Lower leg skin (tissue), 4 donors: ENCODE data around the gene NKD1. TPM values are rescaled to one million over a fixed set of nuclear protein-coding genes. Genes with fewer than 3 reads are reported as not detected.
"Not testable (repeated sequence)": the region's sequence is repeated elsewhere in the genome, so short reads cannot be mapped to it uniquely, and the experiment has no call there.

Experiments used
- DNase-seq, 2 donors: peaks; one replicate each; pipeline ENCODE4 v3.0.0-alpha.2; 2019; ENCODE audit warnings: low spot score in 2 of 2
- H3K4me3 ChIP-seq: fragments of 200-600 bp; sonication (generic); 2 replicates; pipeline ENCODE4 v1.5.1; 2017; ENCODE audit warnings: mild to moderate bottlenecking, low read depth; ENCODE audit not compliant: poor library complexity, severe bottlenecking
- POLR2A ChIP-seq, 2 donors: fragments of 450-650 bp; IDR thresholded peaks; one replicate each; pipeline ENCODE4 v1.6.1; 2016 to 2017; ENCODE audit warnings: antibody characterized with exemption in 2 of 2, mild to moderate bottlenecking in 1 of 2, moderate library complexity in 1 of 2
- WGBS, 2 donors: methylation state at CpG; one replicate each; pipeline ENCODE4 v1.1.5; 2018; 5-methylcytosine and 5-hydroxymethylcytosine counted together
- intact Hi-C: fragments of 100-400 bp; cut with DNase I; formaldehyde crosslinking; loops from one replicate; pipeline ENCODE4 v1.15.0; 2023; ENCODE audit warnings: low total_unique reads
- total RNA-seq, 4 donors: library from RNA; depleted of rRNA; stranded (reverse); fragments of >200 nt; gene quantifications; one replicate each; pipeline ENCODE4 v1.1.0, GENCODE V29; 2016
- TF ChIP-seq, protein P1 (sequence below), 3 donors: fragments of 450-650 bp; IDR thresholded peaks; one replicate each; pipeline ENCODE4 v1.5.1; 2016; ENCODE audit warnings: antibody characterized with exemption in 3 of 3, mild to moderate bottlenecking in 3 of 3, moderate library complexity in 2 of 3

Gene NKD1
- total RNA-seq, 4 donors from 2014 or later = 5.1 to 15.2 (median 7.2) TPM

GRCh38 chr16:50574745-50575136, 26.5 kb downstream of the NKD1 start:
- TF ChIP-seq POLR2A (IDR thresholded peaks at IDR 0.05) = no peak
- TF ChIP-seq, protein P1, sequence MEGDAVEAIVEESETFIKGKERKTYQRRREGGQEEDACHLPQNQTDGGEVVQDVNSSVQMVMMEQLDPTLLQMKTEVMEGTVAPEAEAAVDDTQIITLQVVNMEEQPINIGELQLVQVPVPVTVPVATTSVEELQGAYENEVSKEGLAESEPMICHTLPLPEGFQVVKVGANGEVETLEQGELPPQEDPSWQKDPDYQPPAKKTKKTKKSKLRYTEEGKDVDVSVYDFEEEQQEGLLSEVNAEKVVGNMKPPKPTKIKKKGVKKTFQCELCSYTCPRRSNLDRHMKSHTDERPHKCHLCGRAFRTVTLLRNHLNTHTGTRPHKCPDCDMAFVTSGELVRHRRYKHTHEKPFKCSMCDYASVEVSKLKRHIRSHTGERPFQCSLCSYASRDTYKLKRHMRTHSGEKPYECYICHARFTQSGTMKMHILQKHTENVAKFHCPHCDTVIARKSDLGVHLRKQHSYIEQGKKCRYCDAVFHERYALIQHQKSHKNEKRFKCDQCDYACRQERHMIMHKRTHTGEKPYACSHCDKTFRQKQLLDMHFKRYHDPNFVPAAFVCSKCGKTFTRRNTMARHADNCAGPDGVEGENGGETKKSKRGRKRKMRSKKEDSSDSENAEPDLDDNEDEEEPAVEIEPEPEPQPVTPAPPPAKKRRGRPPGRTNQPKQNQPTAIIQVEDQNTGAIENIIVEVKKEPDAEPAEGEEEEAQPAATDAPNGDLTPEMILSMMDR (IDR thresholded peaks at IDR 0.05) = no peak
- intact Hi-C loops = no loop called here
- H3K4me3 ChIP-seq = no peak overlapping the region
- no peak for DNase-seq

DNA sequence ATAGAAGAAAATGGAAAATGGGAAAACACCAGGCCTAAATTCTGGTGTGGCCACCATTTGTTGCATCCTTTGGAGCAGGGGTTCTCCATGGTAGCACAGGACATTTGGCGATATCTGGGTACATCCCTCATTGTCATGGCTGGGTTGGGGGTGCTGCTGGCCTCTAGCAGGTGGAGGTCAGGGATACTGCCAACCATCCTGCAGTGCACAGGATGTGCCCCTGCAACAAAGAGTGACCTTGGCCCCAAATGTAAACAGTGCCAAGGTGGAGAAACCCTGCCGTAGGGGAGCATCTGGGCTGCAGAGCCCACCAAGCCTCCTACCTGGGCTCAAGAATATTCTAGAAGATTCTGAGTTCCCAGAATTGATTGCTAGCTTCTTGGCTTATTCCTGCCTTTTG, 27.5 kb downstream of the NKD1 start:
- TF ChIP-seq, protein P1 (IDR thresholded peaks at IDR 0.05) = no peak
- no peak for TF ChIP-seq POLR2A (IDR thresholded peaks at IDR 0.05)
- no peak for DNase-seq
- intact Hi-C loops = no loop called here
- H3K4me3 ChIP-seq = no peak overlapping the region
- 90 to 94% methylated on average over 2 of the region's 2 CpGs for WGBS, 2 donors

DNA sequence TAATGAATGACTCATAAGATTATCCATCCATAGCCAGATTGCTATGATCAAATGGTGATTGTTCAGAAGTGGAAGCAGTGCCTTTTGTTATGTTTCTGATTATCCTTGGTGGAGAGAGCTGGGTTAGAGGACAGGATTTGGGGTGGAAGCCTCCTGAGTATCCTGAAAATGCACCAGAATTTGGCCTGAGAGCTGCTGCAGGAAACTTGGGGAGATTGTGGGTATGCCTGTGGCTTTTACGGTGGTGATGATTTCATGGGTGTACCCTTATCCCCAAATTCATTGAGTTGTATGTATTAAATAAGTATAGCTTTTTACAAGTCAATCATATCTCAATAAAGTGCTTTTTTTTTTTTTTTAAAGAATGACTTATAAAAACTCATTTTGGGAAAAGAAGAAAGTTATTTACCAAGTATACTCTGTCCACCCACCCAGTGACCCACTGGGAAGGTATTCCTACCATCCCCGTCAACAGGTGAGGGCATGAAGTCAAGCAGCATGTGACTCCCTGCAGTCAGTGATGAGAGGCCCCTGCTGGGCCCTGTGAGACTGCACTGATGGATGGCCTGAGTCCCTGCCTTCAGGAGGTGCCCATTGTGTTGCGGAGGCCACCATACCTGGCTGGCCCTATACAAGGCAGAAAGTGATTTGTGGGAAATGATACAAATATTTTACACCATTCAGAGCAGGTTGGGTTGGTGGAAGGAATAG, 28.4 kb downstream of the NKD1 start:
- intact Hi-C loops = no loop called here
- 97 to 100% methylated on average over 3 of the region's 3 CpGs for WGBS, 2 donors

DNA sequence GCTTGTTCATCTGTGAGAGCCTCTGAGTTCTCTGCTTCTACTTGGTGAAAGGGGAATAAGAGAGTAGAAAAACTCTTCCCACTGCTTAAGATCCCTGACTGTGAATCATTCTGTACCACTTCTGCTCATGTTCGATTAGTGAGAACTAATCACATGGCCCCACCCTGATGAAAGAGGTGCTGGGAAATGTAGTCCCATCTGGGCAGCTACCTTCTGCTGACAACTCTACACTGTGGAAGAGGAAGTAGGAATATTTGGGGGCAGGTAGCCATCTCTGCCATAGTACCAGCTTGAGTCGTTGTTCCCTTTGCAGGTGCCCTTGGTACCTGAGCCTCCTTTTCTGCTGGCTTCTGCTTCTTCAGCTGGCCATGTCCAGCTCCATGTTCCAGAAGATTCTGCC, 29.9 kb downstream of the NKD1 start:
- no peak overlapping the region for H3K4me3 ChIP-seq
- DNase-seq = no peak
- WGBS, 2 donors = 55 to 70% methylated on average over 2 of the region's 2 CpGs
- intact Hi-C loops = no loop called here
- no peak for TF ChIP-seq POLR2A (IDR thresholded peaks at IDR 0.05)
- TF ChIP-seq, protein P1 (IDR thresholded peaks at IDR 0.05) = no peak

More for the DNA sequence above, 28.4 kb downstream of the NKD1 start:
- DNase-seq = no peak
- TF ChIP-seq, protein P1 (IDR thresholded peaks at IDR 0.05) = no peak
- no peak for TF ChIP-seq POLR2A (IDR thresholded peaks at IDR 0.05)
- H3K4me3 ChIP-seq = no peak overlapping the region

- not testable (repeated sequence) for DNase-seq
- 95% methylated on average over 32 of the region's 32 CpGs for WGBS, 2 donors
Measured at GRCh38 chr16:50579373-50579772, 31.2 kb downstream of the NKD1 start.

DNA sequence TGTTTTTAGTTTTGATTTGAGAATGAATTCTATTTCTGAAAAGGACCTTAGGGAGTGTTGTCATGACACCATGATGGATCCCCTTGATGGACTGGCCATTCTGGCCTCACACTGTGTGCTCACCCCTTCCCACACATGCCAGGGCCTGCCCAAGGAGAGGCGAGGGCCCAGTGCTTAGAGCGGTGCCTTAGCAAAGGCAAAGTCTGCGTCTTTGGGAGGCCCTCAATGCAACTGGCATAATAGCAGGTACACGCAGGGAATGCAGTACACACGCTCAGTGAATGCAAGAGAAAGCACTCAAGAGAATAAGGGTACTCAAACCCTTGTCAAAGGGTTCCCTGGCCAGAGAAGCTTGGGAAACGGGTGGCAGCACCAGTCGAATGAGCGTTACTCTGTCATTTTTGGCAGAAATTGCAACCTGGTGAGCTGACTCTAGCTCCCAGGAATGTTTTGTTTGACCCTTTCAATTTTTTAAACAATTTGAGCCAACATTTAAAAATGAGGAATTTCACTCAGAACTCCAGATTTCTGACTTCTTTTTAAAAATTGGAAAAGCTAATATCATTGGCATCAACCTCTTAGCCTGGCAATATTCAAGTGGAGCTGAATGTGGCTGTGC, 32.1 kb downstream of the NKD1 start:
- TF ChIP-seq, protein P1 (IDR thresholded peaks at IDR 0.05) = no peak
- no peak for TF ChIP-seq POLR2A (IDR thresholded peaks at IDR 0.05)
- no peak for DNase-seq
- intact Hi-C loops = no loop called here
- no peak overlapping the region for H3K4me3 ChIP-seq
- 80 to 85% methylated on average over 8 of the region's 8 CpGs for WGBS, 2 donors

More at GRCh38 chr16:50579373-50579772, 31.2 kb downstream of the NKD1 start:
- H3K4me3 ChIP-seq, intact Hi-C loops: not testable (repeated sequence)
